ENCODE results near the gene FADS2.
A peak's percentile ranks its signal among the peaks of the same experiment; 100 is the strongest.

The FADS2 gene

GRCh38 chr11:61871158-61871597 is 43.1 kb downstream of the FADS2 start:
- H3K36me3 ChIP-seq (ENCODE audit: control insufficient read depth in 1 of 2, insufficient read depth in 2 of 2, low read length in 2 of 2), result peaks cover 10 to 15% of the 10 kb centered on the region in 2 experiments
- no peak overlapping the region for H3K4ac ChIP-seq (ENCODE audit: low read depth, low read length)
- H3K79me2 ChIP-seq (ENCODE audit: control insufficient read depth, insufficient read depth, low read length, poor library complexity), result no peaks in the 10 kb centered on the region
- H3K27me3 ChIP-seq (ENCODE audit: insufficient read depth, low read length), result no peaks in the 10 kb centered on the region
- no peak overlapping the region for H2AK5ac ChIP-seq (ENCODE audit: low read length)
- H3K14ac ChIP-seq (ENCODE audit: low read length), result no peak overlapping the region
- no peaks in the 10 kb centered on the region for H3K9me3 ChIP-seq (ENCODE audit: insufficient read depth, low read depth, low read length)
- no peak overlapping the region for H3K27ac ChIP-seq (ENCODE audit: low read depth, low read length)
- no peak overlapping the region for H2BK12ac ChIP-seq (ENCODE audit: low read length)
- H3K9ac ChIP-seq (ENCODE audit: low read length), result no peak overlapping the region
- DNase-seq, result peak; percentile 90 to 93
- WGBS (ENCODE audit: extremely low coverage, insufficient coverage, insufficient read length), result no CpG with 5 or more reads among the region's 24 CpGs
- H3K18ac ChIP-seq (ENCODE audit: low read length), result no peak overlapping the region
- H3K4me1 ChIP-seq (ENCODE audit: control insufficient read depth in 1 of 2, insufficient read depth in 2 of 2, low read length in 2 of 2), result peaks cover 0 to 11% of the 10 kb centered on the region in 2 experiments
- H2BK120ac ChIP-seq (ENCODE audit: insufficient read depth, low read length, poor library complexity), result no peak overlapping the region
- no peaks in the 10 kb centered on the region for H3K79me1 ChIP-seq (ENCODE audit: low read length)
- H4K8ac ChIP-seq (ENCODE audit: low read depth, low read length), result no peak overlapping the region
- no peak overlapping the region for H4K12ac ChIP-seq (ENCODE audit: low read depth, low read length)
- peak overlapping the region; percentile 13 for H3K4me2 ChIP-seq (ENCODE audit: low read length)
- H3K4me3 ChIP-seq (ENCODE audit: low read depth, low read length), result no peak overlapping the region
- no peak overlapping the region for H2AFZ ChIP-seq (ENCODE audit: insufficient read depth, low read length, poor library complexity)
- H4K91ac ChIP-seq (ENCODE audit: low read depth, low read length), result no peak overlapping the region
- no peak overlapping the region for H3K23ac ChIP-seq (ENCODE audit: low read length)
- no peak overlapping the region for H2BK5ac ChIP-seq (ENCODE audit: low read depth, low read length, poor library complexity)

GRCh38 chr11:61872935-61873565 is 45.0 kb downstream of the FADS2 start:
- Histone ChIP-seq H2BK120ac (ENCODE audit: insufficient read depth, low read length, poor library complexity) (no peak overlapping the region), H3K79me2 (ENCODE audit: control insufficient read depth, insufficient read depth, low read length, poor library complexity) (no peaks in the 10 kb centered on the region), H3K27ac (ENCODE audit: low read depth, low read length) (no peak overlapping the region), H3K36me3 (ENCODE audit: control insufficient read depth in 1 of 2, insufficient read depth in 2 of 2, low read length in 2 of 2) (peaks cover 2 to 4% of the 10 kb centered on the region in 2 experiments), H2AFZ (ENCODE audit: insufficient read depth, low read length, poor library complexity) (no peak overlapping the region), H2AK5ac (ENCODE audit: low read length) (no peak overlapping the region), H3K4me2 (ENCODE audit: low read length) (no peak overlapping the region), H4K91ac (ENCODE audit: low read depth, low read length) (no peak overlapping the region), H3K27me3 (ENCODE audit: insufficient read depth, low read length) (no peaks in the 10 kb centered on the region), H3K4me1 (ENCODE audit: control insufficient read depth in 1 of 2, insufficient read depth in 2 of 2, low read length in 2 of 2) (peaks cover 0 to 8% of the 10 kb centered on the region in 2 experiments), H3K4me3 (ENCODE audit: low read depth, low read length) (no peak overlapping the region), H3K9ac (ENCODE audit: low read length) (no peak overlapping the region), H4K12ac (ENCODE audit: low read depth, low read length) (no peak overlapping the region), H3K14ac (ENCODE audit: low read length) (no peak overlapping the region), H3K4ac (ENCODE audit: low read depth, low read length) (no peak overlapping the region), H3K23ac (ENCODE audit: low read length) (no peak overlapping the region), H3K9me3 (ENCODE audit: insufficient read depth, low read depth, low read length) (no peaks in the 10 kb centered on the region), H4K8ac (ENCODE audit: low read depth, low read length) (no peak overlapping the region), H3K18ac (ENCODE audit: low read length) (no peak overlapping the region), H3K79me1 (ENCODE audit: low read length) (no peaks in the 10 kb centered on the region), H2BK5ac (ENCODE audit: low read depth, low read length, poor library complexity) (no peak overlapping the region), H2BK12ac (ENCODE audit: low read length) (no peak overlapping the region)
- no CpG with 5 or more reads among the region's 20 CpGs for WGBS (ENCODE audit: extremely low coverage, insufficient coverage, insufficient read length)
- DNase-seq, result no peak

DNA sequence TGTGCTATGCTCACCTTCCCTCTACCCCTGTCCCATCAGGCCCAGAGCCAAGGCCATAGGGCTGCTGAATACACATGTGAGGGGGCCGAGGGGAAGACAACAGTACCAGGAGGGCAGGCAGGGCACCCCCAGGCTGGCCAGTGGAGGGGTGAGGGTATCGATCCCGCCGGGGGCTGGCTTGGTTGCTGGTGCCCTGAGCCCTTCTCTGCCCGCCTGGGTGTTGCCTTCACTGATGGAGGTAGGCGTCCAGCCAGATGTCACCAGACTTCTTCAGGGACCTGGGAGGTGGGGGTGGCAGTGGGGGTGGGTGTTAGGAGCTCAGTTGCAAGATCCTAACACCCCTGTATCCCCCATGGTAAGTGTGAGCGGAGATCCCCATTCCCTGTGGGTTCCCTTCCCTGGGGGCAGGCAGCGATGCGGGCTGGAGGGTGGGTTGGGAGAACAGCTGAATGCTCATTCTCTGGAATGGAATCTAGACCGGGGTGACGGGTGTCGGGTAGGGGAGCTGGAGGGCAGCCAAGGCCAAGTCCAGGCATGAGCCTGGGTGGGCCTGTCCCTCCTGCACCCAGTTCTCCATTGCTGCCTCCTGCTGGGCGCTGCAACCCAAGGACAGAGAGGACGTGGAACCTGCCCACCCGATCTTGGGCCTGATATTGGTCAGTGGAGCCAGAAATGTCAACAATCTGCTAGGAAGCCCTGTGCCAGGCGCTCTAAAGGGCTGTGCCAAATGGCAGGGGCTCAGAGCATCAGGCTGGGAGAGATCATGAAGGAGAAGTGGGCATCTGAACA is 45.7 kb downstream of the FADS2 start:
- no peak overlapping the region for H2AK5ac ChIP-seq (ENCODE audit: low read length)
- H2BK5ac ChIP-seq (ENCODE audit: low read depth, low read length, poor library complexity), result no peak overlapping the region
- no peak overlapping the region for H4K12ac ChIP-seq (ENCODE audit: low read depth, low read length)
- no peak overlapping the region for H3K14ac ChIP-seq (ENCODE audit: low read length)
- no peaks in the 10 kb centered on the region for H3K79me1 ChIP-seq (ENCODE audit: low read length)
- no peak overlapping the region for H3K9ac ChIP-seq (ENCODE audit: low read length)
- H3K4me3 ChIP-seq (ENCODE audit: low read depth, low read length), result no peak overlapping the region
- H3K36me3 ChIP-seq (ENCODE audit: control insufficient read depth in 1 of 2, insufficient read depth in 2 of 2, low read length in 2 of 2), result peaks cover 7 to 10% of the 10 kb centered on the region in 2 experiments
- no peaks in the 10 kb centered on the region for H3K27me3 ChIP-seq (ENCODE audit: insufficient read depth, low read length)
- no peaks in the 10 kb centered on the region for H3K9me3 ChIP-seq (ENCODE audit: insufficient read depth, low read depth, low read length)
- no peak overlapping the region for H3K4ac ChIP-seq (ENCODE audit: low read depth, low read length)
- no peak overlapping the region for H3K23ac ChIP-seq (ENCODE audit: low read length)
- no peak overlapping the region for H4K91ac ChIP-seq (ENCODE audit: low read depth, low read length)
- H2AFZ ChIP-seq (ENCODE audit: insufficient read depth, low read length, poor library complexity), result no peak overlapping the region
- H3K79me2 ChIP-seq (ENCODE audit: control insufficient read depth, insufficient read depth, low read length, poor library complexity), result no peaks in the 10 kb centered on the region
- no peak overlapping the region for H3K18ac ChIP-seq (ENCODE audit: low read length)
- no peak overlapping the region for H3K4me2 ChIP-seq (ENCODE audit: low read length)
- H3K4me1 ChIP-seq (ENCODE audit: control insufficient read depth in 1 of 2, insufficient read depth in 2 of 2, low read length in 2 of 2), result peaks cover 0 to 8% of the 10 kb centered on the region in 2 experiments
- no CpG with 5 or more reads among the region's 16 CpGs for WGBS (ENCODE audit: extremely low coverage, insufficient coverage, insufficient read length)
- H3K27ac ChIP-seq (ENCODE audit: low read depth, low read length), result no peak overlapping the region
- no peak overlapping the region for H2BK12ac ChIP-seq (ENCODE audit: low read length)
- no peak overlapping the region for H2BK120ac ChIP-seq (ENCODE audit: insufficient read depth, low read length, poor library complexity)
- no peak overlapping the region for H4K8ac ChIP-seq (ENCODE audit: low read depth, low read length)
- peak; percentile 90 to 92 for DNase-seq

DNA sequence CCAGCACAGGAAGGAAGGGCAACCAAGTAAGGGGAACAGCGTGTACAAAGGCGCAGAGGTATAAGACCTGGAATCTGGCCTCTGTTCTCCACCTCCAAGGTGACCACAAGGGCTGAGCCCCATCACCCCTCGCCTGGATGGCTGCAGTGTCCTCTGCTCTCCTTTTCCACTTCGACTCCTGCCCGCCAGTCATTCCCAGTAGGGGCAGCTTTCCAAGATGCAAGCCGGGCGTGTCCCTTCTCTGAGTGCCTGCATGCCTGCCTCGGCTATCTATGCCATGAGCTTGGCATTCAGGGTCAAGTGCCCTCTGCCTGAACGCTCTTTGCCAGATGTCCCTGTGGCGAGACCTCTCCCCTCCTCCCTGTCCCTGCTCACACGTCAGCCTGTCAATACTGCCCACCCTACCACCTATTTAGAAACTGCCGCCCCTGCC is 46.3 kb downstream of the FADS2 start:
- Histone ChIP-seq H2AFZ (ENCODE audit: insufficient read depth, low read length, poor library complexity) (no peak overlapping the region), H3K18ac (ENCODE audit: low read length) (no peak overlapping the region), H3K27me3 (ENCODE audit: insufficient read depth, low read length) (no peaks in the 10 kb centered on the region), H2BK120ac (ENCODE audit: insufficient read depth, low read length, poor library complexity) (no peak overlapping the region), H3K79me2 (ENCODE audit: control insufficient read depth, insufficient read depth, low read length, poor library complexity) (no peaks in the 10 kb centered on the region), H4K91ac (ENCODE audit: low read depth, low read length) (no peak overlapping the region), H3K4me3 (ENCODE audit: low read depth, low read length) (no peak overlapping the region), H2AK5ac (ENCODE audit: low read length) (no peak overlapping the region), H3K9me3 (ENCODE audit: insufficient read depth, low read depth, low read length) (no peaks in the 10 kb centered on the region), H4K8ac (ENCODE audit: low read depth, low read length) (no peak overlapping the region), H3K9ac (ENCODE audit: low read length) (no peak overlapping the region), H3K79me1 (ENCODE audit: low read length) (no peaks in the 10 kb centered on the region), H4K12ac (ENCODE audit: low read depth, low read length) (no peak overlapping the region), H3K4me2 (ENCODE audit: low read length) (no peak overlapping the region), H3K4me1 (ENCODE audit: control insufficient read depth in 1 of 2, insufficient read depth in 2 of 2, low read length in 2 of 2) (peaks cover 0 to 6% of the 10 kb centered on the region in 2 experiments), H3K4ac (ENCODE audit: low read depth, low read length) (no peak overlapping the region), H3K27ac (ENCODE audit: low read depth, low read length) (no peak overlapping the region), H3K14ac (ENCODE audit: low read length) (no peak overlapping the region), H3K23ac (ENCODE audit: low read length) (no peak overlapping the region), H3K36me3 (ENCODE audit: control insufficient read depth in 1 of 2, insufficient read depth in 2 of 2, low read length in 2 of 2) (peaks cover 7 to 10% of the 10 kb centered on the region in 2 experiments), H2BK12ac (ENCODE audit: low read length) (no peak overlapping the region), H2BK5ac (ENCODE audit: low read depth, low read length, poor library complexity) (no peak overlapping the region)
- no CpG with 5 or more reads among the region's 12 CpGs for WGBS (ENCODE audit: extremely low coverage, insufficient coverage, insufficient read length)
- peak in 1 of 2 donors; percentile 29 for DNase-seq
